Measurements from ENCODE around the gene RHBDD3. TPM values are rescaled to one million over a fixed set of nuclear protein-coding genes. Genes with fewer than 3 reads are reported as not detected.

The RHBDD3 gene
- total and polyA plus RNA-seq, 9 of the 15 experiments (the other 6 are each of a cell fraction or from before 2014, with no cell fraction given), result 0.32 to 35.6 (median 14.0) TPM

GRCh38 chr22:29231971-29232959, 35.5 kb downstream of the RHBDD3 start (continued):
- TF ChIP-seq STAT6 (CRISPR knock-in tag; IDR thresholded peaks at IDR 0.05) (no peak), ZSCAN32 (CRISPR knock-in tag; IDR thresholded peaks at IDR 0.05) (no peak)

GRCh38 chr22:29230972-29231875, 36.6 kb downstream of the RHBDD3 start:
- intact Hi-C loops (cut with micrococcal nuclease) (no loop called here), in situ Hi-C loops (cut with MboI) (no loop called here)
- ChIA-PET CTCF (ENCODE audit: low intra/inter-chr PET ratio) (no interaction called here), POLR2A (interaction anchor here (0.7 to 1.5 kb wide), 3 partner anchors 12 to 21 kb away, joined by 4 to 6 read pairs (median 4); no protein-coding TSS in a partner anchor)
- no TSS peak for BruUV-seq (replicated peaks)
- DNase-seq (ENCODE audit: extremely low read depth in 1 of 4, low spot score in 3 of 4) (no peak), FAIRE-seq (no peak), ATAC-seq (no peak)
- H3K27ac ChIP-seq (ENCODE audit: extremely low read depth, low read depth, low read length), result no peak overlapping the region
- no peaks in the 10 kb centered on the region; a peak in 2 of 5 replicates for H3K4me1 ChIP-seq (replicated peaks in 1 of 2; ENCODE audit: control insufficient read depth in 2 of 2, insufficient read depth in 2 of 2, low read length in 2 of 2)
- H3K9ac ChIP-seq (ENCODE audit: insufficient read depth in 1 of 2, low read depth in 2 of 2, low read length in 2 of 2), result no peak overlapping the region; a peak in 1 of 4 replicates
- no peak overlapping the region for H2AFZ ChIP-seq (ENCODE audit: low read depth, low read length)
- H4K20me1 ChIP-seq (replicated peaks; ENCODE audit: control insufficient read depth, insufficient read depth, low read length), result no peaks in the 10 kb centered on the region
- no peaks in the 10 kb centered on the region for H3K27me3 ChIP-seq (ENCODE audit: control insufficient read depth in 2 of 2, insufficient read depth in 2 of 2, low read length in 2 of 2)
- no peaks in the 10 kb centered on the region for H3K36me3 ChIP-seq (ENCODE audit: control insufficient read depth, insufficient read depth, low read length)
- no peaks in the 10 kb centered on the region for H3K9me1 ChIP-seq (ENCODE audit: control insufficient read depth, insufficient read depth, low read length)
- no peak overlapping the region for H3K4me3 ChIP-seq
- TF ChIP-seq HMG20A (CRISPR knock-in tag; conservative IDR thresholded peaks at IDR 0.05) (no peak), POLR2G (IDR thresholded peaks at IDR 0.05; ENCODE audit: low read depth, low read length) (peak; percentile 48; the same call in 1 of the 2 replicates)
- 55% methylated on average over 12 of the region's 19 CpGs for WGBS (ENCODE audit: insufficient coverage, low coverage, missing lambda C conversion rate)
- no peak overlapping the region for H3K4me2 ChIP-seq (ENCODE audit: insufficient read depth, low read length)
- no peaks in the 10 kb centered on the region for H3K9me3 ChIP-seq (replicated peaks; ENCODE audit: control insufficient read depth, insufficient read depth, low read depth, low read length)
- no peaks in the 10 kb centered on the region for H3K79me2 ChIP-seq (ENCODE audit: control insufficient read depth, insufficient read depth, low read length)

All from K562 (cell line).